ENCODE measurements around the gene PDE6G. TPM values are rescaled to one million over a fixed set of nuclear protein-coding genes. Genes with fewer than 3 reads are reported as not detected.

The PDE6G gene
- total and polyA plus RNA-seq, 2 experiments from 2014 or later, result 5.5 to 9.0 TPM

GRCh38 chr17:81651692-81652091, 4.7 kb downstream of the PDE6G start (continued):
- TF ChIP-seq REST (IDR thresholded peaks at IDR 0.05; ENCODE audit: unreplicated experiment) (no peak), STAT1 (IDR thresholded peaks at IDR 0.05; ENCODE audit: unreplicated experiment) (no peak), CTCF (conservative IDR thresholded peaks at IDR 0.05; ENCODE audit: low read depth in 2 of 2) (no peak), ZNF331 (CRISPR knock-in tag; IDR thresholded peaks at IDR 0.05; ENCODE audit: low read depth) (no peak)

GRCh38 chr17:81650951-81651350, 5.4 kb downstream of the PDE6G start:
- no peak overlapping the region for H3K4me2 ChIP-seq
- no peak for TF ChIP-seq JUNB (IDR thresholded peaks at IDR 0.05; ENCODE audit: unreplicated experiment)
- no peak for TF ChIP-seq CREB1 (CRISPR knock-in tag; IDR thresholded peaks at IDR 0.05; ENCODE audit: low read depth)
- TF ChIP-seq CTCF (conservative IDR thresholded peaks at IDR 0.05; ENCODE audit: low read depth in 2 of 2), result no peak
- no peak for TF ChIP-seq POLR2AphosphoS5 (IDR thresholded peaks at IDR 0.05; ENCODE audit: low read depth)
- no peak for TF ChIP-seq EZH2phosphoT487 (IDR thresholded peaks at IDR 0.05; ENCODE audit: unreplicated experiment)
- TF ChIP-seq ZNF114 (CRISPR knock-in tag; IDR thresholded peaks at IDR 0.05), result no peak
- TF ChIP-seq ZNF331 (CRISPR knock-in tag; IDR thresholded peaks at IDR 0.05; ENCODE audit: low read depth), result no peak
- no peak for TF ChIP-seq REST (IDR thresholded peaks at IDR 0.05; ENCODE audit: unreplicated experiment)
- TF ChIP-seq NANOG (IDR thresholded peaks at IDR 0.05; ENCODE audit: borderline replicate concordance), result no peak

More at GRCh38 chr17:81650951-81651350, 5.4 kb downstream of the PDE6G start:
- Histone ChIP-seq H2AFZ (no peak overlapping the region), H3K27ac (ENCODE audit: low read depth) (no peak overlapping the region), H3K79me2 (replicated peaks; ENCODE audit: insufficient read depth) (no peaks in the 10 kb centered on the region), H3F3A (replicated peaks; ENCODE audit: low read depth) (peaks cover 13% of the 10 kb centered on the region; the same call in 1 of the 2 replicates), H3K27me3 (ENCODE audit: insufficient read depth) (peaks cover 34% of the 10 kb centered on the region), H4K20me1 (replicated peaks; ENCODE audit: insufficient read depth) (no peaks in the 10 kb centered on the region), H3K4me1 (ENCODE audit: insufficient read depth) (peaks cover 24% of the 10 kb centered on the region), H3K36me3 (ENCODE audit: insufficient read depth) (no peaks in the 10 kb centered on the region), H3K4me3 (no peak overlapping the region), H3K9me2 (ENCODE audit: insufficient read depth) (no peaks in the 10 kb centered on the region)
- H3K27me3 Mint-ChIP-seq (ENCODE audit: insufficient read depth, low read depth, poor library complexity), result peaks cover 42% of the 10 kb centered on the region
- no peaks in the 10 kb centered on the region for H3K36me3 Mint-ChIP-seq (ENCODE audit: low read depth)
- H3K4me3 Mint-ChIP-seq, result no peak overlapping the region
- DNase-seq (ENCODE audit: low spot score), result no peak
- peaks cover 14% of the 10 kb centered on the region for H3K4me1 Mint-ChIP-seq
- no peak overlapping the region for H3K27ac Mint-ChIP-seq
- ATAC-seq, result no peak
- peaks cover 9% of the 10 kb centered on the region; the same call in 1 of the 3 replicates for H3K9me3 Mint-ChIP-seq

All from GM23338 (cell line).